ENCODE results near the gene TRIM72. TPM values are rescaled to one million over a fixed set of nuclear protein-coding genes. Genes with fewer than 3 reads are reported as not detected.

TRIM72 gene
- total and polyA plus RNA-seq, 2 donors (not counting 3 experiments of a cell fraction or from before 2014, with no cell fraction given): not detected

DNA sequence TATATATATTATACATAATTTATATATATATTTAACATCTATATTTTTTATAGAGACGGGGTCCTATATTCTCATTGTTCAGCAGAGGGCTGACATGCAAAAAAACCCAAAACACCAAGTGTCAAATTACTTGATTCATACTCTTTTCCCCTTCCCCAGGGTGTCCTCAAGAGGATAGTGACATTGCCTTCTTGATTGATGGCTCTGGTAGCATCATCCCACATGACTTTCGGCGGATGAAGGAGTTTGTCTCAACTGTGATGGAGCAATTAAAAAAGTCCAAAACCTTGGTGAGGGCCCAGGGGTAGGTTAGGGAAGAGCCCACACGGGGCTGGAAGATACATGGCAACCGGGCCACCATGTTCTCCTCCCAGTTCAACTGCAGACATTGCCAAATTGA is 56.9 kb downstream of the TRIM72 start:
- Histone ChIP-seq H2AFZ (ENCODE audit: low read depth, low read length) (no peak overlapping the region), H3K36me3 (ENCODE audit: control insufficient read depth in 2 of 2, extremely low read depth in 1 of 2, insufficient read depth in 2 of 2, low read length in 2 of 2) (no peaks in the 10 kb centered on the region), H3K27me3 (ENCODE audit: control insufficient read depth in 2 of 2, insufficient read depth in 2 of 2, low read length in 2 of 2) (no peaks in the 10 kb centered on the region), H4K20me1 (replicated peaks; ENCODE audit: control insufficient read depth, extremely low read depth, insufficient read depth, low read length) (no peaks in the 10 kb centered on the region), H3K9me3 (replicated peaks; ENCODE audit: control insufficient read depth, insufficient read depth, low read length) (no peaks in the 10 kb centered on the region), H3K9me1 (replicated peaks; ENCODE audit: control insufficient read depth, extremely low read depth, insufficient read depth, low read length) (no peaks in the 10 kb centered on the region), H3K4me2 (ENCODE audit: insufficient read depth, low read length) (no peak overlapping the region), H3K79me2 (ENCODE audit: control insufficient read depth, insufficient read depth, low read length) (no peaks in the 10 kb centered on the region), H3K4me3 (replicated peaks in 1 of 3; ENCODE audit: insufficient read depth in 1 of 3, low read depth in 1 of 3, low read length in 3 of 3) (no peak overlapping the region), H3K9ac (replicated peaks; ENCODE audit: extremely low read depth, insufficient read depth, low read length) (no peak overlapping the region), H3K27ac (ENCODE audit: insufficient read depth, low read depth, low read length) (no peak overlapping the region), H3K4me1 (ENCODE audit: control insufficient read depth, extremely low read depth, insufficient read depth, low read length) (no peaks in the 10 kb centered on the region)
- no TSS peak for BruUV-seq (replicated peaks)
- FAIRE-seq (no peak), DNase-seq (ENCODE audit: low read depth, low spot score) (no peak)
- intact Hi-C loops (cut with micrococcal nuclease) (no loop called here), dilution Hi-C loops (cut with MboI; ENCODE audit: extremely low pct_ligation_motif_present, low sequenced_read_pairs) (no loop called here)
- ChIA-PET CTCF (no interaction called here), POLR2A (no interaction called here)
- TF ChIP-seq EZH2 (IDR thresholded peaks at IDR 0.05; ENCODE audit: borderline replicate concordance, low read depth, low read length, severe bottlenecking) (no peak), POLR2A (IDR thresholded peaks at IDR 0.05; ENCODE audit: low read depth, low read length) (no peak), FOS (IDR thresholded peaks at IDR 0.05; ENCODE audit: borderline replicate concordance, insufficient read depth, low read length) (no peak)

GRCh38 chr16:31271621-31272190 is 57.8 kb downstream of the TRIM72 start:
- dilution Hi-C loops (cut with MboI; ENCODE audit: extremely low pct_ligation_motif_present, low sequenced_read_pairs): no loop called here

More at GRCh38 chr16:31271621-31272190, 57.8 kb downstream of the TRIM72 start:
- TF ChIP-seq POLR2AphosphoS5 (IDR thresholded peaks at IDR 0.05; ENCODE audit: insufficient read depth, low read depth, low read length): no peak
- no peak for TF ChIP-seq JUN (IDR thresholded peaks at IDR 0.05; ENCODE audit: borderline replicate concordance, insufficient read depth, insufficient read length, low read depth)
- TF ChIP-seq MAX (IDR thresholded peaks at IDR 0.05; ENCODE audit: insufficient read depth, insufficient read length): no peak
- TF ChIP-seq GATA2 (IDR thresholded peaks at IDR 0.05; ENCODE audit: insufficient read depth, insufficient read length, low read depth, low read length): no peak
- TF ChIP-seq FOS (IDR thresholded peaks at IDR 0.05; ENCODE audit: borderline replicate concordance, insufficient read depth, low read length): no peak
- TF ChIP-seq EZH2 (IDR thresholded peaks at IDR 0.05; ENCODE audit: borderline replicate concordance, low read depth, low read length, severe bottlenecking): no peak
- no peak for TF ChIP-seq MYC (IDR thresholded peaks at IDR 0.05; ENCODE audit: low read depth, low read length)
- TF ChIP-seq, protein P1, sequence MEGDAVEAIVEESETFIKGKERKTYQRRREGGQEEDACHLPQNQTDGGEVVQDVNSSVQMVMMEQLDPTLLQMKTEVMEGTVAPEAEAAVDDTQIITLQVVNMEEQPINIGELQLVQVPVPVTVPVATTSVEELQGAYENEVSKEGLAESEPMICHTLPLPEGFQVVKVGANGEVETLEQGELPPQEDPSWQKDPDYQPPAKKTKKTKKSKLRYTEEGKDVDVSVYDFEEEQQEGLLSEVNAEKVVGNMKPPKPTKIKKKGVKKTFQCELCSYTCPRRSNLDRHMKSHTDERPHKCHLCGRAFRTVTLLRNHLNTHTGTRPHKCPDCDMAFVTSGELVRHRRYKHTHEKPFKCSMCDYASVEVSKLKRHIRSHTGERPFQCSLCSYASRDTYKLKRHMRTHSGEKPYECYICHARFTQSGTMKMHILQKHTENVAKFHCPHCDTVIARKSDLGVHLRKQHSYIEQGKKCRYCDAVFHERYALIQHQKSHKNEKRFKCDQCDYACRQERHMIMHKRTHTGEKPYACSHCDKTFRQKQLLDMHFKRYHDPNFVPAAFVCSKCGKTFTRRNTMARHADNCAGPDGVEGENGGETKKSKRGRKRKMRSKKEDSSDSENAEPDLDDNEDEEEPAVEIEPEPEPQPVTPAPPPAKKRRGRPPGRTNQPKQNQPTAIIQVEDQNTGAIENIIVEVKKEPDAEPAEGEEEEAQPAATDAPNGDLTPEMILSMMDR (IDR thresholded peaks at IDR 0.05; ENCODE audit: extremely low read depth in 1 of 2, insufficient read depth in 1 of 2, low read depth in 1 of 2, low read length in 2 of 2): no peak
- TF ChIP-seq POLR2A (IDR thresholded peaks at IDR 0.05; ENCODE audit: low read depth, low read length): no peak
- no peaks in the 10 kb centered on the region for H3K79me2 ChIP-seq (ENCODE audit: control insufficient read depth, insufficient read depth, low read length)
- CTCF ChIA-PET: no interaction called here
- H3K4me1 ChIP-seq (ENCODE audit: control insufficient read depth, extremely low read depth, insufficient read depth, low read length): no peaks in the 10 kb centered on the region
- no peak overlapping the region for H3K27ac ChIP-seq (ENCODE audit: insufficient read depth, low read depth, low read length)
- no peaks in the 10 kb centered on the region for H4K20me1 ChIP-seq (replicated peaks; ENCODE audit: control insufficient read depth, extremely low read depth, insufficient read depth, low read length)
- DNase-seq (ENCODE audit: low read depth, low spot score): no peak
- no peaks in the 10 kb centered on the region for H3K9me1 ChIP-seq (replicated peaks; ENCODE audit: control insufficient read depth, extremely low read depth, insufficient read depth, low read length)
- H3K9me3 ChIP-seq (replicated peaks; ENCODE audit: control insufficient read depth, insufficient read depth, low read length): no peaks in the 10 kb centered on the region
- intact Hi-C loops (cut with micrococcal nuclease): no loop called here
- POLR2A ChIA-PET: no interaction called here
- H2AFZ ChIP-seq (ENCODE audit: low read depth, low read length): no peak overlapping the region
- H3K4me2 ChIP-seq (ENCODE audit: insufficient read depth, low read length): no peak overlapping the region
- H3K36me3 ChIP-seq (ENCODE audit: control insufficient read depth in 2 of 2, extremely low read depth in 1 of 2, insufficient read depth in 2 of 2, low read length in 2 of 2): no peaks in the 10 kb centered on the region
- H3K9ac ChIP-seq (replicated peaks; ENCODE audit: extremely low read depth, insufficient read depth, low read length): no peak overlapping the region
- FAIRE-seq: no peak
- no TSS peak for BruUV-seq (replicated peaks)
- H3K27me3 ChIP-seq (ENCODE audit: control insufficient read depth in 2 of 2, insufficient read depth in 2 of 2, low read length in 2 of 2): no peaks in the 10 kb centered on the region
- H3K4me3 ChIP-seq (replicated peaks in 1 of 3; ENCODE audit: insufficient read depth in 1 of 3, low read depth in 1 of 3, low read length in 3 of 3): no peak overlapping the region

Measured in endothelial cell of umbilical vein (primary cell).